RPMI7951 (cell line): ENCODE results near the gene PALM2AKAP2. TPM values are rescaled to one million over a fixed set of nuclear protein-coding genes. Genes with fewer than 3 reads are reported as not detected.
A peak's percentile ranks its signal among the peaks of the same experiment; 100 is the strongest.

Experiments
- DNase-seq: peaks from one replicate; pipeline ENCODE4 v3.0.0-alpha.2; 2012; ENCODE audit warnings: low read depth
- total RNA-seq: library from RNA; depleted of rRNA; stranded (reverse); fragments of >200 nt; shearing (Covaris generic); gene quantifications from 2 replicates; pipeline ENCODE4 v1.2.3, GENCODE V29; 2014

PALM2AKAP2 gene
- total RNA-seq, 1 experiment from 2014 or later, result 31.7 TPM

GRCh38 chr9:109771796-109772531 is 8.0 kb upstream of the PALM2AKAP2 start:
- DNase-seq, result peak; percentile 36

DNA sequence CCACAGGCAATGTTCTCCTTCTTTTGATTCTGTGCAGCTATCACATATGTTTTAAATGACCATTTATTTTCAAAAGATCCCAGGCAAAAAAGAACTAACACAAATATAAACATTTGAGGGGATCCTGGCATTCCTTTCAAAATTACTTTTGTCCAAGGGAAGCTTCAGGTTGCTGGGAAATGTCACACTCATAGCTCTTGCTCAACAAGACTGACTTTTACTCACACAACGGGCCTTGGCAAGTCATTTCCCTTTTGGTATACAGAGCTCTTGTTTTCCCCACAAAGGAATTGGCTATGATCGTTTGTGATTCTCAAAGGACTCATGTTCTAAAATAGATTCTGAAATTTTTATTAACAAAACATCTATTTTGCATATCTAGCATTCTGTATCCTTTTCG is 4.5 kb upstream of the PALM2AKAP2 start:
- DNase-seq, result peak; percentile 71

GRCh38 chr9:109776391-109776790 is 3.6 kb upstream of the PALM2AKAP2 start:
- DNase-seq, result peak; percentile 92

DNA sequence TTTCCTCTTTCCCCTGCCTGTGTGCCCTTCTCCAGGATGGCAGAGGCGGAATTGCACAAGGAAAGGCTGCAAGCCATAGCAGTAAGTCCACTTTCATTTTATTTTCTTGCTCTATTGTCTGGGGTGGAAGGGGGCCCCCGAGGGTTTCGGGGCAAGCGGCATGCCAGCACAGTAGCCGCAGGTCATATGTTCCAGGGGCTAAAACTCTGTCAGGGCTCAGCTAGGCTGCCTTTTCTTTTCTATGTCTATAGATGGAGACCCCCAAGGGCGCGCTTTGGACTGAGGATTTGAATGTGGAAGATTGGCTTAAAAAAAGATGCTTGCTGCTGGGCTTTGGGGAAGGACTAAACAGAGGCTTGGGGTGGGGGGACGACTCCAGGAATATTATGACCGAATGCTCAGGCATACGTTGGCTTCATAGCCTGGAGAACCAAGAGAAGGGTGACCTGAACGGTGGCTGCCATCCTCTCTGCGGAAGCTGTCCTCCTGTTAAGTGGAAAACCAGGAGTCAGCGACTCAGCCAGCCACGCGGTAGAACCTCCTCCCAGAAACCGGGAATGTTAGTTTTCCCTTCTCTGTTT is 545 bp downstream of the PALM2AKAP2 start:
- peak; percentile 54 for DNase-seq

- DNase-seq, result no peak
These were observed 1.1 kb downstream of the PALM2AKAP2 start for GRCh38 chr9:109781086-109781485.

DNA sequence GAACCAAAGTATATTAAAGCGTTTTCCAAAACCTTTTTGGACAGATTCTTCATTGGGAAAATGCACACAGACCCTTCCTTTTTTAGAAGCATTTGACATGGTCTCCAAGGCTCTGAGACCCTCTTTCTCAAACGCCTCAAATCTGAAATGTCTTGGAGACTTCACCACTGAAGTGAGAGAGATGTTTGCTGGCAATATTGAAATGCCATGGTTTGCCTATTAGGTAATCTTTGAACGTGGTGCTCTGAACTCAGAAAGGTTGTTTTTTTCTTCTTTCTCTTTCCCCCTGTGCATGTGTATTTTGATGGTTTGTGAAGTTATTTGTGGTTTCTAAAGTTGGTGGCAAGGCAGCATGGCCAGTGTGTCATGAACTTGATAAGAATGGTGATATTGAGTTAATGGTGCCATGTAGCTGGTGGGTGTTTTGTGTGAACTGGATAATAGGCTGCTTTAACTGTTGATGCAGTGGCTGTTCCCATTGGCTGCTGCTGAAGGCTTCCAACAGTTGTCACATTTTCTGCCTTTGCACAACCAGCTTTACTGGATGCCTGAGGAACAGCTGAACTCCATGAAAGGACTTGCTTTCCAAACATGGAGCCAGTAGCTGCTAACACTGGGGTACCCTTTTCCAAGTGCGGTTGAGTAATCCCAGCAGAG is 1.7 kb downstream of the PALM2AKAP2 start:
- DNase-seq, result peak; percentile 78

GRCh38 chr9:109787735-109788134 is 7.7 kb downstream of the PALM2AKAP2 start:
- no peak for DNase-seq

- DNase-seq, result peak; percentile 46
These were observed 9.6 kb downstream of the PALM2AKAP2 start for GRCh38 chr9:109789556-109789955.

DNA sequence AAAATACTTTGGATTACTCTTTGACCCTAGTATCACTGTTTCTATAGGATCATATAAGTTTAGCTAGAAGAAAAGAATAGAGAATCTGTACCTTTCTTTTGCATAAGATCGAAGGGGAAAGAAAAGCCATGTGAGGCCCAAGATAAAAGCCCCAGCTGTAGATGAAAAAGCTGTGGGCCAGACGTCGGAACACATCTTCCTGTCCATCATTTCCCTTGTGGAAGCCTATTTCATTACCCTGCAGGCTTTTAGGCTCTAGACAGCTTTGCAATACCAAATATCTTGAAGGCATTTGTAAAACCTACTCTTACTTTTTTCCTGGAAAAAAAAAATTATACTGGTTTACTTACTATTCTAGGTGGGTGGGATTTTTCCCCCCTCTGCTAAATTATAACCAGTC is 10.0 kb downstream of the PALM2AKAP2 start:
- peak; percentile 55 for DNase-seq

- no peak for DNase-seq
These were observed 11.1 kb downstream of the PALM2AKAP2 start for GRCh38 chr9:109791003-109791677.

DNA sequence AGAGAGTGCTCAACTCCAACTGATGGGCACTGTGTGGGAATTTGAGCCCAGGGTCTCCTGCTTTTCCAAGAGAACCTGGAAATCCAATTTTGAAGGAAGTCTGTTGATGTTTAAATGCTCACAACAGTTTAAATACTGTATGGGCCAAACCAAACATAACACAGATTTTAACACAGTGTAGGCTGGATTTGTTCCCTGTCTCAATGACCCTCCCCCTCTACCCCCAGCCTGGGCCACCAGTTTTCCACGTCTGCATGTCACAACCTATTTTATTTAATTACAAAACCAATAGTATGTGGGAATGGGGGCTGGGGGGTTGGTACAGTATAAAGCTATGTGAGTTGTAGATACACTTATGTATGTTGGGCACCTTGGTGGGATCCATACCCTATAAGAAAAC is 11.7 kb downstream of the PALM2AKAP2 start:
- no peak for DNase-seq

DNA sequence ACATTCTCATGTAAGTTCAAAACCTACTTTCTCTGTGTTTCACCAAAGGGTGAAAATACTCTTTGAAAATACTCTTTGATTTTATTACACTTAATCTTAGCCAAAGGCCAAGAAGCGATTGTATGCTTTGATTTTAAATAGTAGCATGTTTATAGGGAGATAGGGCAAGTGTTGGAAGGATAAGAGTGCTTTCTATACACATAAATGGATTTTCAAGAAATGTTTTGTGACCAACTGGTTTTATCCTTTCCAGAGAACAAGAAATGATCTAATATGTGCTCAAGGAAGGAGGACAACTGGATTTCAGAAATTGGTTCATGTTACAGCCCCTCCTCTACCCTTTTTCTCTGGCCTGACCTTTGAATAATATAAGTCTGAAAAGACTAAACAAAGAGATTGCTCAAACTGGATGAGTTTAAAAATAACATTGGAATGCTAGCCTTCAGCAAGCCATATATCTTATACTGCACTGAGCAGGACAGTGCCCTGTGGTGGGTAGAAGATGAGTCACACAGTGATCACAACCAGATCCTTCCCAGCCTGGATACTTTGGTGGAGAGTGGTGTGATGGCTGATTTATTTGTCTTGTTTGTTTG is 13.1 kb downstream of the PALM2AKAP2 start:
- DNase-seq, result peak; percentile 97

DNA sequence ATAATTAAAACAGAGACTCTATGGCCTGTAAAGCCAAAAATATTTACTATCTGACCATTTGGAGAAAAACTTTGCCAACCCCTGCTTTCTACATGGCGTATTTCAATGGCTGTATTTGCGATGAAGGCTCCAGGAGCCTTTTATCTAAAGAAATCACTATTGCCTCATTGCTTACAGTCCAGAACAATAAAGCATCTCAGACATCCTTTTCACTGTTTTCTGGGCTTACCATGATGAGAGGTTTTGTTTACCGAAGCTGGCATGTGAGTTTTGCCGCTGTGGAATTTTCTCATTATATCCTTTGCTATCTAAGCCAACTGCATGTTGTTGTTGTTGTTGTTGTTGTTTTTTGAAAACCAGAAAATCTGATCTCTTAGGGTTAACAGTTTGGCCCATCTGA is 13.9 kb downstream of the PALM2AKAP2 start:
- DNase-seq, result no peak

DNA sequence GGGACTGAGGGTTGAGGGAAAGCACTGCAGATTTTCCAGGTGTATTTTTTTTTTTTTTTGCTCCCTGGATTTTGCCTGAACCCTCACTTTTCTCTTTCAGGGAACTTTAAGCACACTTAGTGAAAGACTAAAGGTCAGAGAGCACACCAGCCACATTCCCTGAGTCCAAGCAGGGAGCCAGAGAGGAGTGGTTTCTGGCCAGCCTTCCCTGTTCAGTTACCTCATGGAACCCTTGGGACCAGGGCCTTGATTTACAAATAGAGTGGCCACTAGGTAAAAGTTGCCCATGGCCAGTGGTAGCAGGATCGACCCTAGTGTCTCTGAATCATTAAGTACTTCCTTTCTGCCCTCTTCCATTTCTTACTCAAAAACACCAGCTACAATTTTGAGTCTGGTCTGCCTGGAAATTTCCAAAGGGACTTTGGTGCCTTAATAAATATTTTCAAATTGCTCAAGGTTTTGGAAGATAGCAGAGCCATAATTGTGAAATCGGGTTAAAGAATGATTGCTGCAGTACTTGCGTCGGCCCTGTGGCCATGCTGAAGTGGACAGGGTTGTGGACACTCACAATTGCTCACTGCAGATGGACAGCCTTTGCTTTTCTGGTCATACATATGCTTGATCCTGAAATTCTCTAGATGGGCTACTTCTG is 14.5 kb downstream of the PALM2AKAP2 start:
- DNase-seq, result no peak

GRCh38 chr9:109795613-109796012 is 15.6 kb downstream of the PALM2AKAP2 start:
- no peak for DNase-seq

- DNase-seq, result no peak
These were observed 16.1 kb downstream of the PALM2AKAP2 start for GRCh38 chr9:109796078-109796477.

GRCh38 chr9:109797006-109797405 is 17.0 kb downstream of the PALM2AKAP2 start:
- no peak for DNase-seq

GRCh38 chr9:109797509-109797908 is 17.5 kb downstream of the PALM2AKAP2 start:
- DNase-seq, result no peak

GRCh38 chr9:109799141-109799540 is 19.1 kb downstream of the PALM2AKAP2 start:
- peak; percentile 51 for DNase-seq

DNA sequence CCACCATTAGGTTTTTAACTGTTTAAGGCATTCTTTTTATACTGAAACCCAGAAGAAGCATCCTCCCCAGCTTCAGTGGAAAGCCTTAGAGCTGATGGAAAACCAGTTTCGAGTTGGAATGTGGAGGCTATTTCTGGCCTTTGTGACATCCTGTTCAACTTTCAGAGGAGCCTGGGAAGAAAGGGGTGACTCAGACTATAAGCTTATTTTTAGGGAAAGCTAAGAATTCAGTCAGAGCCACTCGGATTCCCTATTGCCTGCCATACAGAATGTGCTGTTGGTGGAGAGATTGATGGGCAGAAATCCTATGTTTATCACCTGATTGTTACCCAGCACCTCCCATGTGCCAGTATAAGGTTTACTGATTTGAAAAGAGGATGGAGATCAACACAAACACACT is 19.8 kb downstream of the PALM2AKAP2 start:
- peak; percentile 92 for DNase-seq

DNA sequence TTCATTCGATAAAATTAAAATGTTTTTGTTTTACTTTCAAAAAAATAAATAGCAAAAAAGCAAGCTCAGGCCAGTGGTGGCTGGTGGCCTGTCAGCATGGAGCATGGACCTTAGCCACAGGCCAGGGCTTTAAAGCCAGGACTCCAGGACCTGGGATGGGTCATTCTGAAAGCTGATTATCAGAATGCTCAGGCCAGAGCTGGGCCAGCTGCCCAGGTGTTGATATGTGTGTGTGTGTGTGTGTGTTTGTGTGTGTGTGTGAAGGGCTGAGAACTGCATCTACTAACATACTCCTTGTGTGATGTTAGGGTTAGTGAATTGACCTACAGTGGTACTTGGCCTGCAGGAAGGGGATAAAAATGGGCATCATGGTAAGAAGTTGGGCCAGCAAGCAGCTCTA is 21.5 kb downstream of the PALM2AKAP2 start:
- no peak for DNase-seq

DNA sequence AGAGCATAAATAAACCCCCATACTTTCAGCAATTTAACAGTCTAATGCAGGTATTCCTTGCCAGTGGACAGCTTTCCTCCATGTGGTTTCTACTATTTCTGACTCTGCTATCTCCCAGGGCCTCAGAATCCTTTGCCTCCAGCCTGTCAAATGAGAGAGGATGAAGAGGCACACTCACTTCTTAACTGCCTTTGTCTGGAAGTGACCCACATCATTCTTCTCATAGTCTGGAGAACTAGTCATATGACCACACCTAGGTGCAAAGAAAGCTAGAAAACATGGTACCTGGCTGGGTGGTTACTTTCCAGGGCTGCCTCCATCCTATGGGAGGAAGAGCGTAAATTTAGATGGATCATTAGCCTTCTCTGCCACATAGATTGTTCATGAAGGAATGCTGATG is 22.5 kb downstream of the PALM2AKAP2 start:
- no peak for DNase-seq
